Measurements from ENCODE around the gene ZBED5. TPM values are rescaled to one million over a fixed set of nuclear protein-coding genes. Genes with fewer than 3 reads are reported as not detected.
"Not testable (repeated sequence)": the region's sequence is repeated elsewhere in the genome, so short reads cannot be mapped to it uniquely, and the experiment has no call there.

The ZBED5 gene
- total and polyA plus RNA-seq, 2 donors = 55.1 to 131 TPM

- Histone ChIP-seq H3K9me3 (ENCODE audit: control insufficient read depth in 2 of 2, insufficient read depth in 1 of 2, low read length in 1 of 2) (no peaks in the 10 kb centered on the region), H3K27me3 (ENCODE audit: control insufficient read depth in 2 of 2, insufficient read depth in 1 of 2, low read length in 1 of 2) (no peaks in the 10 kb centered on the region), H3K4me1 (ENCODE audit: control insufficient read depth in 2 of 2, insufficient read depth in 2 of 2, low read length in 2 of 2) (no peaks in the 10 kb centered on the region), H3K36me3 (ENCODE audit: control insufficient read depth in 2 of 2, insufficient read depth in 2 of 2, low read length in 1 of 2) (no peaks in the 10 kb centered on the region), H3K27ac (ENCODE audit: low read depth in 1 of 2, low read length in 1 of 2) (no peak overlapping the region), H3K4me3 (ENCODE audit: low read length in 2 of 2) (no peak overlapping the region)
- 97% methylated on average over 3 of the region's 3 CpGs for WGBS
- no peak for DNase-seq (ENCODE audit: low read depth in 6 of 9, low spot score in 9 of 9)
These were observed 28.9 kb upstream of the ZBED5 start for GRCh38 chr11:10886652-10887250.

- H3K4me3 ChIP-seq (ENCODE audit: low read length in 2 of 2) = no peak overlapping the region
- H3K4me1 ChIP-seq (ENCODE audit: control insufficient read depth in 2 of 2, insufficient read depth in 2 of 2, low read length in 2 of 2) = no peaks in the 10 kb centered on the region
- no peaks in the 10 kb centered on the region for H3K27me3 ChIP-seq (ENCODE audit: control insufficient read depth in 2 of 2, insufficient read depth in 1 of 2, low read length in 1 of 2)
- no peaks in the 10 kb centered on the region for H3K36me3 ChIP-seq (ENCODE audit: control insufficient read depth in 2 of 2, insufficient read depth in 2 of 2, low read length in 1 of 2)
- 90% methylated on average over 2 of the region's 2 CpGs for WGBS
- H3K27ac ChIP-seq (ENCODE audit: low read depth in 1 of 2, low read length in 1 of 2) = no peak overlapping the region
- DNase-seq (ENCODE audit: low read depth in 6 of 9, low spot score in 9 of 9) = no peak
- no peaks in the 10 kb centered on the region for H3K9me3 ChIP-seq (ENCODE audit: control insufficient read depth in 2 of 2, insufficient read depth in 1 of 2, low read length in 1 of 2)
These were observed 28.0 kb upstream of the ZBED5 start for GRCh38 chr11:10885703-10886363.

GRCh38 chr11:10884292-10884691 lies 26.4 kb upstream of the ZBED5 start:
- WGBS = 95% methylated on average over 4 of the region's 4 CpGs
- not testable (repeated sequence) for H3K27ac ChIP-seq (ENCODE audit: low read depth in 1 of 2, low read length in 1 of 2); H3K27me3 ChIP-seq (ENCODE audit: control insufficient read depth in 2 of 2, insufficient read depth in 1 of 2, low read length in 1 of 2); DNase-seq (ENCODE audit: low read depth in 6 of 9, low spot score in 9 of 9); H3K9me3 ChIP-seq (ENCODE audit: control insufficient read depth in 2 of 2, insufficient read depth in 1 of 2, low read length in 1 of 2); H3K36me3 ChIP-seq (ENCODE audit: control insufficient read depth in 2 of 2, insufficient read depth in 2 of 2, low read length in 1 of 2); H3K4me3 ChIP-seq (ENCODE audit: low read length in 2 of 2); H3K4me1 ChIP-seq (ENCODE audit: control insufficient read depth in 2 of 2, insufficient read depth in 2 of 2, low read length in 2 of 2)

GRCh38 chr11:10881892-10882291 lies 24.0 kb upstream of the ZBED5 start:
- Histone ChIP-seq H3K4me3 (ENCODE audit: low read length in 2 of 2) (no peak overlapping the region), H3K36me3 (ENCODE audit: control insufficient read depth in 2 of 2, insufficient read depth in 2 of 2, low read length in 1 of 2) (no peaks in the 10 kb centered on the region), H3K9me3 (ENCODE audit: control insufficient read depth in 2 of 2, insufficient read depth in 1 of 2, low read length in 1 of 2) (no peaks in the 10 kb centered on the region), H3K4me1 (ENCODE audit: control insufficient read depth in 2 of 2, insufficient read depth in 2 of 2, low read length in 2 of 2) (peaks cover 2 to 3% of the 10 kb centered on the region in 2 donors), H3K27me3 (ENCODE audit: control insufficient read depth in 2 of 2, insufficient read depth in 1 of 2, low read length in 1 of 2) (no peaks in the 10 kb centered on the region), H3K27ac (ENCODE audit: low read depth in 1 of 2, low read length in 1 of 2) (no peak overlapping the region)
- no peak for DNase-seq (ENCODE audit: low read depth in 6 of 9, low spot score in 9 of 9)
- WGBS = 97% methylated on average over 3 of the region's 3 CpGs

- H3K27ac ChIP-seq (ENCODE audit: low read depth in 1 of 2, low read length in 1 of 2) = peak overlapping the region in 1 of 2 donors; percentile 32
- no peaks in the 10 kb centered on the region for H3K27me3 ChIP-seq (ENCODE audit: control insufficient read depth in 2 of 2, insufficient read depth in 1 of 2, low read length in 1 of 2)
- 97% methylated on average over 7 of the region's 7 CpGs for WGBS
- peaks cover 0 to 1% of the 10 kb centered on the region in 2 donors for H3K9me3 ChIP-seq (ENCODE audit: control insufficient read depth in 2 of 2, insufficient read depth in 1 of 2, low read length in 1 of 2)
- DNase-seq (ENCODE audit: low read depth in 6 of 9, low spot score in 9 of 9) = peak; percentile 30 to 90 (median 66)
- peaks cover 2 to 3% of the 10 kb centered on the region in 2 donors for H3K4me1 ChIP-seq (ENCODE audit: control insufficient read depth in 2 of 2, insufficient read depth in 2 of 2, low read length in 2 of 2)
- H3K4me3 ChIP-seq (ENCODE audit: low read length in 2 of 2) = no peak overlapping the region
- no peaks in the 10 kb centered on the region for H3K36me3 ChIP-seq (ENCODE audit: control insufficient read depth in 2 of 2, insufficient read depth in 2 of 2, low read length in 1 of 2)
These were observed 20.8 kb upstream of the ZBED5 start for GRCh38 chr11:10878408-10879214.

- Histone ChIP-seq H3K36me3 (ENCODE audit: control insufficient read depth in 2 of 2, insufficient read depth in 2 of 2, low read length in 1 of 2) (no peaks in the 10 kb centered on the region), H3K4me3 (ENCODE audit: low read length in 2 of 2) (no peak overlapping the region), H3K4me1 (ENCODE audit: control insufficient read depth in 2 of 2, insufficient read depth in 2 of 2, low read length in 2 of 2) (peaks cover 2 to 3% of the 10 kb centered on the region in 2 donors), H3K9me3 (ENCODE audit: control insufficient read depth in 2 of 2, insufficient read depth in 1 of 2, low read length in 1 of 2) (peaks cover 0 to 13% of the 10 kb centered on the region in 2 donors), H3K27ac (ENCODE audit: low read depth in 1 of 2, low read length in 1 of 2) (no peak overlapping the region), H3K27me3 (ENCODE audit: control insufficient read depth in 2 of 2, insufficient read depth in 1 of 2, low read length in 1 of 2) (no peaks in the 10 kb centered on the region)
- DNase-seq (ENCODE audit: low read depth in 6 of 9, low spot score in 9 of 9) = no peak
These were observed 18.3 kb upstream of the ZBED5 start for GRCh38 chr11:10876158-10876557.

GRCh38 chr11:10875430-10876021 lies 17.7 kb upstream of the ZBED5 start:
- WGBS = 96% methylated on average over 2 of the region's 2 CpGs
- Histone ChIP-seq H3K27ac (ENCODE audit: low read depth in 1 of 2, low read length in 1 of 2) (no peak overlapping the region), H3K27me3 (ENCODE audit: control insufficient read depth in 2 of 2, insufficient read depth in 1 of 2, low read length in 1 of 2) (no peaks in the 10 kb centered on the region), H3K4me3 (ENCODE audit: low read length in 2 of 2) (no peak overlapping the region), H3K9me3 (ENCODE audit: control insufficient read depth in 2 of 2, insufficient read depth in 1 of 2, low read length in 1 of 2) (peaks cover 0 to 13% of the 10 kb centered on the region in 2 donors), H3K36me3 (ENCODE audit: control insufficient read depth in 2 of 2, insufficient read depth in 2 of 2, low read length in 1 of 2) (no peaks in the 10 kb centered on the region), H3K4me1 (ENCODE audit: control insufficient read depth in 2 of 2, insufficient read depth in 2 of 2, low read length in 2 of 2) (peaks cover 2 to 3% of the 10 kb centered on the region in 2 donors)
- DNase-seq (ENCODE audit: low read depth in 6 of 9, low spot score in 9 of 9) = no peak

GRCh38 chr11:10872097-10872496 lies 14.2 kb upstream of the ZBED5 start:
- H3K4me3 ChIP-seq (ENCODE audit: low read length in 2 of 2) = no peak overlapping the region
- no peaks in the 10 kb centered on the region for H3K36me3 ChIP-seq (ENCODE audit: control insufficient read depth in 2 of 2, insufficient read depth in 2 of 2, low read length in 1 of 2)
- H3K27me3 ChIP-seq (ENCODE audit: control insufficient read depth in 2 of 2, insufficient read depth in 1 of 2, low read length in 1 of 2) = no peaks in the 10 kb centered on the region
- H3K9me3 ChIP-seq (ENCODE audit: control insufficient read depth in 2 of 2, insufficient read depth in 1 of 2, low read length in 1 of 2) = peaks cover 0 to 13% of the 10 kb centered on the region in 2 donors
- 99% methylated on average over 2 of the region's 2 CpGs for WGBS
- no peak for DNase-seq (ENCODE audit: low read depth in 6 of 9, low spot score in 9 of 9)
- H3K4me1 ChIP-seq (ENCODE audit: control insufficient read depth in 2 of 2, insufficient read depth in 2 of 2, low read length in 2 of 2) = no peaks in the 10 kb centered on the region
- H3K27ac ChIP-seq (ENCODE audit: low read depth in 1 of 2, low read length in 1 of 2) = no peak overlapping the region

- Histone ChIP-seq H3K27me3 (ENCODE audit: control insufficient read depth in 2 of 2, insufficient read depth in 1 of 2, low read length in 1 of 2) (no peaks in the 10 kb centered on the region), H3K9me3 (ENCODE audit: control insufficient read depth in 2 of 2, insufficient read depth in 1 of 2, low read length in 1 of 2) (peaks cover 0 to 9% of the 10 kb centered on the region in 2 donors), H3K4me3 (ENCODE audit: low read length in 2 of 2) (no peak overlapping the region), H3K27ac (ENCODE audit: low read depth in 1 of 2, low read length in 1 of 2) (no peak overlapping the region), H3K36me3 (ENCODE audit: control insufficient read depth in 2 of 2, insufficient read depth in 2 of 2, low read length in 1 of 2) (no peaks in the 10 kb centered on the region), H3K4me1 (ENCODE audit: control insufficient read depth in 2 of 2, insufficient read depth in 2 of 2, low read length in 2 of 2) (no peaks in the 10 kb centered on the region)
- WGBS = over 99% methylated on average over 3 of the region's 3 CpGs
- no peak for DNase-seq (ENCODE audit: low read depth in 6 of 9, low spot score in 9 of 9)
These were observed 10.5 kb upstream of the ZBED5 start for GRCh38 chr11:10868352-10868751.

Measured in thymus (tissue), 11 donors.